Bone marrow (tissue), 2 donors: ENCODE data around the gene UFSP1.

Source experiments
- DNase-seq, 2 donors: peaks; one replicate each; lab custom pipeline; 2025; lab: John Stamatoyannopoulos, UW

The UFSP1 gene

GRCh38 chr7:100895956-100896731 lies 6.6 kb upstream of the UFSP1 start:
- peak in 1 of 2 donors; percentile 21 for DNase-seq

GRCh38 chr7:100895701-100895955 lies 6.1 kb upstream of the UFSP1 start, which contains the start of gene ACHE:
Gene ACHE (minus strand): TSS chr7:100895888. CDS start chr7:100894232, 1,656 bp downstream.
- DNase-seq = no peak

DNA sequence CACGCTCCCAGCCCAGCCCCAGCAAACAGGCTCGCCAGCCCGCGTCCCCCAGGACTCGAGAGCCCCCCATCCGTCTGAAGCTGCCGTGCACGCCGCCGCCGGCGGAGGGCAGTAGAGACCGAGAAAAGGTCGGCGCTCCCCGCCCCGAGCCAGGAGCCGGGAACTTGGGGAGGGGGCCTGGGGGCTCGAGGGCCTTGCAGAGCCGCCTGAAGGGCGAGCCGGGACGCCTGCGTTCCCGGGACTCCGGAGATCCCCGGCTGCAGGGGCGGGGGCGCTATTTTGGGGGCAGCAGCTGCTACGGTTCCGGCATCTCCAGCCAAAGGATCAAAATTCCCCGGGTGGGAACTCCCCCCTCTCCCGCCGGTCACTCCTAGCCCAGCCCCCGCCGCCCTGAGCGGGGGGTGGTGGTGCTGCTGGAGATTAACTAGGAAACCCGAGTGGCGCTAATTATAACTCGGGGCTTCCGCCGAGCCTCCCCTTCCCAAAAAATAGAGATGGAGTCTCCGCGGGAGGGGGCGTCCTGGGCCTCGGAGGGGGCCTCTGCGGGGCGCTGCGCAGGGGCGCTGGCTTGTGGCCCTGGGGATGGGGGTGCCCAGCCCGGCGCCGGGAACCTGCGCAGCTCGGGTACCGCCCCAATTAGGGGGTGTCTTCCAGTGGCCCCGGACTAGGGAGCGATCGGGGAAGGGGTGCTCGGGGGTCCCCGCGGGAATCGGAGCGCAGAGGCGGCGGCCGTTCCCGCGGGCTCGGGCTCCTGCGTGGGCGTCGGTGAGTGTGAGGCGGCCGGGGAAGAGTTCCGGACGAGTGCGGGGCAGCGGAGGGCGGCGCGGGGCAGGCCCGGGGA lies 5.6 kb upstream of the UFSP1 start:
- peak in 1 of 2 donors; percentile 24 for DNase-seq

- DNase-seq = no peak
Observed at GRCh38 chr7:100893910-100894721, 4.6 kb upstream of the UFSP1 start.

GRCh38 chr7:100893318-100893895 lies 3.9 kb upstream of the UFSP1 start:
- DNase-seq = no peak

DNA sequence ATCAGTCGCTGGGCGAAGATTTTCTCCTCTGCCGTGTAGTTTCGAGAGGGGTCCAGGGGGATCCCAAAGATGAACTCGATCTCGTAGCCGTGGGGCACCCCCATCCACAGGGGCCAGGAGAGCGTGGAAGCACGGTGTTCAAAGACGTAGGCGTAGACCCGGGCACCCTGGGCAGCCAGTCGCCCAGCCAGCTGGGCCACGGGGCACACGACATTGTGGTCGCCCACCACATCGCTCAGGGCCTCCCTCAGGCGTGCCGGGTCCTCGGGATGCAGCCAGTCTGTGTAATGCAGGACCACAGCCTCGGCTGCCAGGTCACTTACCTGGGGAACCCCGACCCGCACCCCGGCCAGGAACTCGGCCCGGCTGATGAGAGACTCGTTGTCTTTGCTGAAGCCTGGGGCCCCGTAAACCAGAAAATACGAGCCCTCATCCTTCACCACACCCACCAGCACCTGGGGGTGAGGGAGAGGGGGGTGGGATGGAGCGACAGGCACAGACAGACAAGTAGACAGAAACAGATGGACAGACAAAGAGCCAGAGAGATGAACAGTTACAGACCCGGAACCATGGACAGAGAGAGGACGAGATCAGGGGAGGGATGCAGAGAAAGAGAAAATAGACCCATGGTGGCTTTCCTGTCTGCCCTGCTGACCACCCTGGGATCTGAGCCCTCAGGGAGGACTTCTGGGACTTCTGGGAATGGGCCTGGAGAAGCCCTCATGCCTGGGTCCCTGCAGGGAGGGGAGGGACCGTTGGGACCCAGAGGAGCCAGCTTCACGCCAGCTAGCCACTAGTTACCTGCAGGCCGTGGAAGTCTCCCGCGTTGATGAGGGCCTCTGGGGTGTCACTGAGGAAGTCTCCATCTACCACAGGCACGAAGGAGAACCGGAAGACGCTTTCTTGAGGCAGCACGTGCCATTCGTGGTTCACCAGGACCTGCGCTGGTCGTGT lies 3.1 kb upstream of the UFSP1 start:
- DNase-seq = no peak

DNA sequence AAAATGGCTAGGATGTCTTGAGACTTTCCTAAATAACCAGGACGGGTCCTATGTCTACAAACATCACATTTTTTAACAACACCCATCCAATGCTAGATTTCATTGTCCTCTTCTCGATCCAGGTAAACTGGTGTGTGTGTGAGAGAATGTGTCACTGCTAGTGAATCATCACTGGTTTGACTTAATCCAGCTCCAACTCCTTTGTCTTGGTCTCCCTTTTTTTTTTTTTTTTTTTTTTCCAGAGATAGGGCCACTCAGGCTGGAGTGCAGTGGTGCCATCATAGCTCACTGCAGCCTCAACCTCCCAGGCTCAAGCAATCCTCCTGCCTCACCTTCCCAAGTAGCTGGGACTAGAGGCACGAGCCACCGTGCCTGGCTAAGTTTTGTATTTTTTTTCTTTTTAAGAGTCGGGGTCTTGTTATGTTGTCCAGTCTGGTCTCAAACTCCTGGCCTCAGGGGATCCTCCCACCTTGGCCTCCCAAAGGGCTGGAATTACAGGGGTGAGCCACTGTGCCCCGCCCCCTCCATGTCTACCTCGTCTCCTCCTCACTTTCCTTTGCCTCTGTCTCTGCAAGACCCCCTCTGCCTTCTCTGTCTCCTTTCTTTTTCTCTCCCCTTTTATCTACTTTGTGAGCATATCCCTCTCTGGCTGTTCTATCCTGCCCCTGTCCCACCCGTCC lies 2.2 kb upstream of the UFSP1 start:
- no peak for DNase-seq

DNA sequence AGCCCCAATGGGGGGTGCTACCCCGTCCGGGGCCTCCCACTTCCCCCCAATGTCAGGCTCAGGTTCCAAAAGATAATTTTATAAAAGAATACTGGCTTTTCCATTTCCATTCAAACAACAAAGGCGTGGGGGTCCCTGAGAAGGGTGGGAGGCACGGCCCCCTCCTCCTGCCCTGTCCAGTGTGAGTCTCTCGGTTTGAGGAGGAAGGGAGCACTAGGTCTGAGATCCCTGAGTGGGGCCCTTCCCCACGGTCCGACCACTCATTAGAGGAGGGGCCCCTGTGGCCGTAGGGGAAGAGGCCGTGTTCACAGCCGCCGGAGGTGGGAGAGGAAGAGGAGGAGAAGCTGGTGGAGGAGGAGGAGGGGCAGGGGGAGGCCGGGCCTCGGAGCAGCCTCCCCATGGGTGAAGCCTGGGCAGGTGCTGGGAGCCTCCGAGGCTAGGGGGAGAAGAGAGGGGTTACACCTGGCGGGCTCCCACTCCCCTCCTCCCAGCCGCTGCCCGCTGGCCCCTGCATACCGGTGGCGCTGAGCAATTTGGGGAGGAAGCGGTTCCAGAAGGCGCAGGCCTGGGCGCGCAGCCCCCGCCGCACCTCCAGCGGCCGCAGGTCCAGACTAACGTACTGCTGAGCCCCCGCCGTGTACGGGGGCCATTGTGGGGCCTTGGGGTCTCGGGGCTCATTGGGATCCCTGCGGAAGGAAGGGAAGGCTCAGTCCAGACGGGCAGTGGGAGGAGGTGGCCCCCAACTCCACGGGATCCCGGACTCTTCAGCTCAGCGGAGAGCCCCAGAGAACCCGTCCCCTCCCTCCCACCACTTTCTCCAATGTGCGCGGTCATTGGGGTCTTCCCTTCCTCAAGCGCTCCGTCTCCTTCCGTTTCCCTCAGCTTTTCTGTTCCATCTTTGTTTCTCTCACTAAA lies 1.4 kb upstream of the UFSP1 start:
- DNase-seq = no peak

GRCh38 chr7:100888291-100888987 lies 1.1 kb downstream of the UFSP1 start:
- DNase-seq = no peak

DNA sequence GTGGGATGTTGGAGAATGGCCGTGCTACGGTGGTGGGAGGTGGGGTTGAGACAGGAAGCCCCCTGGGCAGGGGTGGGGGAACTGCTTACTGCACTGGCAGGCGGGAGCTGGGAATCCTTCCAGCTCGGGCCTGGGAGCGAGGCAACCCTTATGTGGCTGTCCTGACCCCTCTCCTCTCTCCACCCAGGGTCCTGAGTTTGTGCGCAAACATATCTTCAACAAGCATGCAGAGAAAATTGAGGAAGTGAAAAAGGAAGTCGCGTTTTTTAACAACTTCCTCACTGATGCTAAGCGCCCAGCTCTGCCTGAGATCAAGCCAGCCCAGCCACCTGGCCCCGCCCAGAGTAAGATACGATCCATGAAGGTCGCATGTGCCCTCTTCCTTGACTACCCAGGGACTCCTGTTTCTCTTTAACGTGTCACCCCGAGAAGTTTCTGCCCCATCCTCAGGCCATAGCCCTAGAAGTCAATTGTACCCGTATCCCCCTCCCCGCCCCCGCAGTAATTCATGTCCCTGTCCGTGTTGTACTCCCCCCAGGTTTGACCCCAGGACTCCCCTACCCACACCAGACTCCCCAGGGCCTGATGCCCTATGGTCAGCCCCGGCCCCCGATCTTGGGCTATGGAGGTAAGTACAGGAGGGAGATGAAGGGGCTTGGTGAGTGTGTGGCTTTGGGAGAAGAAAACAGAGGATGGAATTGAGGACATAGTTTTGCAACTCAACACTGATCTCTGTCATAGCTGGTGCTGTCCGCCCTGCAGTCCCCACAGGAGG lies 1.8 kb downstream of the UFSP1 start:
- DNase-seq = peak; percentile 46 to 52

GRCh38 chr7:100886936-100887515 lies 2.5 kb downstream of the UFSP1 start:
- DNase-seq = no peak

GRCh38 chr7:100886142-100886935 lies 3.2 kb downstream of the UFSP1 start:
- DNase-seq = no peak

DNA sequence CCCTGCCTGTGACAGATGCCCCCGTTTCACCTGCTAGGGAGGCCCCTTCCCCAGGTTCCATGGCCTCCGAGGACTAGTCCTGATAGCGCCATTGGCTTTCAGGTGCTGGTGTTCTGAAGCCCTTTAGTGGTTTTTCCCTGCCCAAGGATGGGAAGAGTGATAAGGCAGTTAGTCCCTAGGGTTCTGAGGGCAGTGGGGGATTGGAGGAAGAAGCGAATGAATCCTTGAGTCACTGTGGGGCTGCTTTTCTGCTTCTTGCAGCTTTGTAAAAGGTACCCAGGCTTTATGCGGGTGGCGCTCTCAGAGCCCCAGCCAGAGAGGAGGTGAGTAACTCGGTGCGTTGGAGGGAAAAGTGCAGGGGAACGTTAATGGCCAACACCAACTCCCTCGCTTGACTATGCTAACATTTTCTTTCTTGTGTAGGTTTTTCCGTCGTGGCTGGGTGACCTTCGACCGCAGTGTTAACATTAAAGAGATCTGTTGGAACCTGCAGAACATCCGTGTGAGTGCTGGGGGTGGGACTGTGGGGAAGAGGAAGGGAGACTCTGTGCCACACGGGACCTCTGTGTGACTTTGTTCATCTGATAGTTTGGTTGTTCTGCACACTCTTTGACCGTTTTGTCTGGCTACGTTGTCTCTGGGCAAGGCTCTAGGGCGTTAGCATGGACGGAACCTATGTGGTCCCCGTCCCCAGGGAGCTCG lies 3.9 kb downstream of the UFSP1 start:
- no peak for DNase-seq

DNA sequence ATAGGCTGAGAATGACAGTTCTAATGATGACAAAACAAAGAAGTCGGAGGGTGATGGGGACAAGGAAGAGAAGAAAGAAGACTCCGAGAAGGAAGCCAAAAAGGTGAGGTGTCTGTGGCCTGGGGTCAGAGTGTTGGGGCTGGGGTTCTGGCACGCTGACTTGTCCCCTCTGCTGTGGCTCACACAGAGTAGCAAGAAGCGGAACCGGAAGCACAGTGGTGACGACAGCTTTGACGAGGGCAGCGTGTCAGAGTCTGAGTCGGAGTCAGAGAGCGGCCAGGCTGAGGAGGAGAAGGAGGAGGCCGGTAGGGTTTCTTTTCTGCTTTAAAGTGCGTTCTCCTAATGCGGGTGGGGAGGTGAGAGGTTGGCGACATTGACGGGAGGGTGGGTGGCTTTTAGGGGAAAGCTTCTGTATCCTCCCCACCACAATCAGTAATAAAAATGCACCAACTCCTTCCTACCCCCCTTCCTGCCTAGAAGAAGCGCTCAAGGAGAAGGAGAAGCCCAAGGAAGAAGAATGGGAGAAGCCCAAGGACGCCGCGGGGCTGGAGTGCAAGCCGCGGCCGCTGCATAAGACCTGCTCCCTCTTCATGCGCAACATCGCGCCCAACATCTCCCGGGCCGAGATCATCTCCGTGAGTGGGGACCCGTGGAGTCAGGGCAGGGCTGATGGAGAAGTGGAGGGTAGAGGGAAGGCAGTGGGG lies 4.6 kb downstream of the UFSP1 start:
- DNase-seq = no peak

GRCh38 chr7:100882785-100883526 lies 6.6 kb downstream of the UFSP1 start:
- DNase-seq = no peak
